CD4-positive, alpha-beta T cell (primary cell): ENCODE measurements around the gene CPZ. TPM values are rescaled to one million over a fixed set of nuclear protein-coding genes. Genes with fewer than 3 reads are reported as not detected.

Experiments used
- ATAC-seq: fragments of 200-7000 bp; cut with Tn5 transposase; one replicate; pipeline ENCODE4 v1.10.0; 2022; ENCODE audit warnings: mild to moderate bottlenecking; ENCODE audit not compliant: poor library complexity
- CTCF ChIA-PET: fragments of 350-600 bp; sonication (Branson Sonifier 250); formaldehyde crosslinking; loops from one replicate; lab custom pipeline; 2021; ENCODE audit warnings: antibody characterized with exemption, inconsistent platforms; lab: Charles Lee
- POLR2A ChIA-PET: fragments of 350-600 bp; sonication (Branson Sonifier 250); formaldehyde crosslinking; loops from one replicate; lab custom pipeline; 2021; ENCODE audit warnings: antibody characterized with exemption, inconsistent platforms; lab: Charles Lee
- DNase-seq, 14 experiments: peaks; one replicate each; pipeline ENCODE4 v3.0.0-alpha.2; 2013 to 2020; ENCODE audit warnings: mixed read lengths in 2 of 14
- H3K27ac ChIP-seq, 2 donors: one replicate each; pipeline versions ENCODE4 v1.5.1 to v1.7.0; 2013; ENCODE audit warnings: low read length in 2 of 2, low read depth in 1 of 2, mild to moderate bottlenecking in 1 of 2
- H3K27me3 ChIP-seq, 2 experiments: 1 replicate in 1 of 2; 2 replicates in 1 of 2; pipeline versions ENCODE4 v1.6.1 to v1.7.0; 2013; ENCODE audit warnings: low read length in 2 of 2, control low read depth in 1 of 2, mild to moderate bottlenecking in 1 of 2, moderate library complexity in 1 of 2; ENCODE audit not compliant: insufficient read depth in 2 of 2, control insufficient read depth in 1 of 2
- H3K36me3 ChIP-seq: one replicate; pipeline ENCODE4 v1.6.1; 2013; ENCODE audit warnings: low read length, control low read depth; ENCODE audit not compliant: insufficient read depth
- H3K4me1 ChIP-seq: one replicate; pipeline ENCODE4 v1.6.1; 2013; ENCODE audit warnings: low read length, control low read depth; ENCODE audit not compliant: insufficient read depth
- H3K4me3 ChIP-seq: one replicate; pipeline ENCODE4 v1.5.1; 2013; ENCODE audit warnings: mild to moderate bottlenecking, low read length, moderate library complexity
- H3K9me3 ChIP-seq, 2 experiments: 1 replicate in 1 of 2; 2 replicates in 1 of 2; pipeline versions ENCODE4 v1.6.1 to v1.7.0; 2013; ENCODE audit warnings: low read length in 2 of 2, mild to moderate bottlenecking in 2 of 2, control low read depth in 1 of 2, moderate library complexity in 1 of 2; ENCODE audit not compliant: control insufficient read depth in 1 of 2, insufficient read depth in 1 of 2
- H3K27ac Mint-ChIP-seq: one replicate; pipeline ENCODE4 v1.8.0; 2020; ENCODE audit warnings: mixed read lengths
- H3K27me3 Mint-ChIP-seq: one replicate; pipeline ENCODE4 v1.8.0; 2021; ENCODE audit warnings: mixed read lengths
- H3K36me3 Mint-ChIP-seq: one replicate; pipeline ENCODE4 v1.8.0; 2021; ENCODE audit warnings: low read depth, mixed read lengths
- H3K4me1 Mint-ChIP-seq: one replicate; pipeline ENCODE4 v1.8.0; 2021; ENCODE audit warnings: low read depth, mixed read lengths
- H3K4me3 Mint-ChIP-seq: one replicate; pipeline ENCODE4 v1.8.0; 2020; ENCODE audit warnings: mild to moderate bottlenecking, mixed read lengths
- H3K9me3 Mint-ChIP-seq: one replicate; pipeline ENCODE4 v1.8.0; 2020; ENCODE audit warnings: mixed read lengths
- intact Hi-C, 2 experiments: fragments of 100-400 bp; cut with DNase I in 1 of 2; cut with micrococcal nuclease in 1 of 2; formaldehyde crosslinking; loops; one replicate each; pipeline versions ENCODE4 v1.15.1 to v1.9.0; 2023 to 2025; cut with DNase I, micrococcal nuclease
- total RNA-seq, 174 experiments: library from RNA in 2 of 174; stranded (reverse) in 2 of 174; gene quantifications; one replicate each; pipeline ENCODE4 v1.2.3 and lab custom pipeline; 2021 to 2026
- TF ChIP-seq, protein P1 (sequence below): fragments of 200-600 bp; IDR thresholded peaks from one replicate; pipeline ENCODE4 v1.8.0; 2022; ENCODE audit warnings: antibody characterized with exemption, mild to moderate bottlenecking

Gene CPZ
- total RNA-seq, 2 experiments from 2014 or later, result not detected

- Histone ChIP-seq H3K27me3 (peaks cover 0 to 3% of the 10 kb centered on the region in 2 experiments), H3K27ac (no peak overlapping the region), H3K36me3 (no peaks in the 10 kb centered on the region), H3K4me1 (no peaks in the 10 kb centered on the region), H3K4me3 (no peak overlapping the region), H3K9me3 (peaks cover 0 to 9% of the 10 kb centered on the region in 2 experiments)
- intact Hi-C loops, result no loop called here
- no peak overlapping the region for H3K4me3 Mint-ChIP-seq
- no peaks in the 10 kb centered on the region for H3K9me3 Mint-ChIP-seq
- TF ChIP-seq, protein P1, sequence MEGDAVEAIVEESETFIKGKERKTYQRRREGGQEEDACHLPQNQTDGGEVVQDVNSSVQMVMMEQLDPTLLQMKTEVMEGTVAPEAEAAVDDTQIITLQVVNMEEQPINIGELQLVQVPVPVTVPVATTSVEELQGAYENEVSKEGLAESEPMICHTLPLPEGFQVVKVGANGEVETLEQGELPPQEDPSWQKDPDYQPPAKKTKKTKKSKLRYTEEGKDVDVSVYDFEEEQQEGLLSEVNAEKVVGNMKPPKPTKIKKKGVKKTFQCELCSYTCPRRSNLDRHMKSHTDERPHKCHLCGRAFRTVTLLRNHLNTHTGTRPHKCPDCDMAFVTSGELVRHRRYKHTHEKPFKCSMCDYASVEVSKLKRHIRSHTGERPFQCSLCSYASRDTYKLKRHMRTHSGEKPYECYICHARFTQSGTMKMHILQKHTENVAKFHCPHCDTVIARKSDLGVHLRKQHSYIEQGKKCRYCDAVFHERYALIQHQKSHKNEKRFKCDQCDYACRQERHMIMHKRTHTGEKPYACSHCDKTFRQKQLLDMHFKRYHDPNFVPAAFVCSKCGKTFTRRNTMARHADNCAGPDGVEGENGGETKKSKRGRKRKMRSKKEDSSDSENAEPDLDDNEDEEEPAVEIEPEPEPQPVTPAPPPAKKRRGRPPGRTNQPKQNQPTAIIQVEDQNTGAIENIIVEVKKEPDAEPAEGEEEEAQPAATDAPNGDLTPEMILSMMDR, result no peak
- no peak overlapping the region for H3K27ac Mint-ChIP-seq
- peaks cover 4% of the 10 kb centered on the region for H3K27me3 Mint-ChIP-seq
- DNase-seq, result no peak
- ChIA-PET CTCF (no interaction called here), POLR2A (no interaction called here)
- H3K4me1 Mint-ChIP-seq, result no peaks in the 10 kb centered on the region
- ATAC-seq, result no peak
- H3K36me3 Mint-ChIP-seq, result no peaks in the 10 kb centered on the region
Measured at GRCh38 chr4:8559011-8559410, 33.6 kb upstream of the CPZ start.

DNA sequence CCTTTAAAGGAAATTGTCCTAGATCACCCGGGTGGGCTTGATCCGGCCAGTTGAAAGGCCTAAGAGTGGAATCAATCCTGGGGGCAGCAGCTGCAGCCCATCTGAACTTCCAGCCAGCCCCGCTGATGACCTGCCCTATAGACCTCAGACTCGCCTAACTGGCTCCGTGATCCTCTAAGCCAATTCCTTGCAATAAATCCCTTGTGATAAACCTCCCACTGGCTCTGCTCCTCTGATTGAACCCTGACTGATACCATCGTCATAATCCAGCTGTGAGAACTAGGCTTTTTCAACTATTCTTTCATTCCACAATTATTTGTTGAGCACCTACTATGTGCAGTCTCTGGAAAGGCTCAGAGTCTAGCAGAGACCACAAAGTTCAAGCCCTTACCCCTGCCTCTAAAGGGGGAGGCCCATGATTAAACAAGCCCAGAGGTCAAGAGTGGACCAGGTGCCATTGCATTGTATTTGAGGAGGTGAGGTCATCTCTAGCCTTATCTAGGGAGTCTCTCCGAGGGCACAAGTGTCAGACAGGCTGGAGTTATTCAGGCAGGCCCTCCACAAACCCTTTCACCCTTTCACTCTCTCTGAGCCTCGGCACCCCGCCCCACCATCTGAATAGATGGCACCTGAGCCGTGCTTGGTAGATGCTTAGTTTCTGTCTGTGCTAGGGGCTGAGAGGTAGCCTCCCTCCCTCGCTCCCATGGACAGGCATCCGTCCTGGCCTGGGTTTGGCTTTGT, 32.9 kb upstream of the CPZ start:
- Histone ChIP-seq H3K36me3 (no peaks in the 10 kb centered on the region), H3K4me1 (no peaks in the 10 kb centered on the region), H3K9me3 (peaks cover 0 to 9% of the 10 kb centered on the region in 2 experiments), H3K4me3 (no peak overlapping the region), H3K27me3 (peaks cover 0 to 3% of the 10 kb centered on the region in 2 experiments), H3K27ac (no peak overlapping the region)
- Mint-ChIP-seq H3K27ac (no peak overlapping the region), H3K4me3 (no peak overlapping the region), H3K4me1 (no peaks in the 10 kb centered on the region), H3K27me3 (peaks cover 4% of the 10 kb centered on the region), H3K9me3 (no peaks in the 10 kb centered on the region), H3K36me3 (no peaks in the 10 kb centered on the region)
- ChIA-PET POLR2A (no interaction called here), CTCF (no interaction called here)
- DNase-seq (no peak), ATAC-seq (no peak)
- intact Hi-C loops, result no loop called here
- TF ChIP-seq, protein P1, result no peak

DNA sequence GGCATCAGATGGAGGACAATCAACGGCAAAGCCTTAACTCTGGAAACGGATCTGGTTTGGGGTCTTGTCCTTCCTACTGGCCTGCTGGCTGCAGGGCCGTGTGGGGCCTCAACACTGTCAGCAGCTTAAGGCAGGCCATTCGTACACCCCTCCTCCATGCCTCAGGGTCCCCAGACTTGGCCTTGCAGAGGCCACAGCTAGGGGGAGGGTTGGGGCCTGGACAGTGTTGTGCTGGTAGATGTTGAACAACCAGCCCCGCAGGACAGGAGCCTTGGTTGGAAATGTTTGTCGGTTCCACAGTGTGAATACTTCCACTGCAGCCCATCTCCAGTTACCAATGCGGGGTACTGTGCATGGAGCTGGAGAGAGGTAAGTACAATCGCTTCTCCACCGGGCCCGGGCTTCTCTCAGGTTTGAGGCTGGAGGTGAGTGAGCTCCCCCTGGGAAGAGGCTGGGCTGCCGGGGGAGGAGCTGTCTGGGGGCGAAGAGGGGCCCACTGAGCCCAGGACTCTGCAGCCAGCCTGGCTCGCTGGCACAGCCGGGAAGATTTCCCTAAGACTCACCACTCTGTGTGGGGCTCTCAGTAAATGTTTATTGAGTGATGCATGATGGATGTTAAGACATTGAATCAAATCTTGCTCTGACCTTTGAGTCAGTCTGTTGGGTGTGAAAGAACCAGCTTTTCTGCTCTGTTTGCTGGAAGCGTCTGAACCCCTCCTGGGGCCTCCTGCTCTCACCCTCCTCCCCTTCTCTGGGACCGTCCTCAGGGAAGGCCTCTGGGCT, 32.1 kb upstream of the CPZ start:
- Histone ChIP-seq H3K36me3 (no peaks in the 10 kb centered on the region), H3K9me3 (peaks cover 0 to 9% of the 10 kb centered on the region in 2 experiments), H3K4me1 (no peaks in the 10 kb centered on the region), H3K27ac (no peak overlapping the region), H3K4me3 (no peak overlapping the region), H3K27me3 (peaks cover 0 to 3% of the 10 kb centered on the region in 2 experiments)
- intact Hi-C loops, result no loop called here
- Mint-ChIP-seq H3K27ac (no peak overlapping the region), H3K4me1 (no peaks in the 10 kb centered on the region), H3K36me3 (no peaks in the 10 kb centered on the region), H3K27me3 (peaks cover 4% of the 10 kb centered on the region), H3K4me3 (no peak overlapping the region), H3K9me3 (no peaks in the 10 kb centered on the region)
- DNase-seq (no peak), ATAC-seq (no peak)
- POLR2A ChIA-PET, result no interaction called here
- TF ChIP-seq, protein P1, result no peak
- CTCF ChIA-PET, result no interaction called here
